Left ventricle myocardium inferior (tissue), 1 donor: Measurements from ENCODE around the gene ADAM33. TPM values are rescaled to one million over a fixed set of nuclear protein-coding genes. Genes with fewer than 3 reads are reported as not detected.

Experiments used
- DNase-seq: peaks from one replicate; pipeline ENCODE4 v3.0.0-alpha.2; 2020
- H3K27ac ChIP-seq: fragments of 200-600 bp; replicated peaks from 2 replicates; pipeline ENCODE4 v1.8.0; 2021
- H3K27me3 ChIP-seq: fragments of 200-600 bp; 2 replicates; pipeline ENCODE4 v1.8.0; 2021; ENCODE audit warnings: low read depth
- H3K36me3 ChIP-seq: fragments of 200-600 bp; 2 replicates; pipeline ENCODE4 v1.8.0; 2021
- H3K4me1 ChIP-seq: fragments of 200-600 bp; 2 replicates; pipeline ENCODE4 v1.8.0; 2021
- H3K4me3 ChIP-seq: fragments of 200-600 bp; 2 replicates; pipeline ENCODE4 v1.8.0; 2021; ENCODE audit warnings: mild to moderate bottlenecking, moderate library complexity
- H3K9me3 ChIP-seq: fragments of 200-600 bp; replicated peaks from 2 replicates; pipeline ENCODE4 v1.8.0; 2021
- CTCF ChIP-seq: fragments of 200-600 bp; IDR thresholded peaks from 2 replicates; pipeline ENCODE4 v1.8.0; 2021; ENCODE audit warnings: antibody characterized with exemption, mild to moderate bottlenecking, borderline replicate concordance
- intact Hi-C: fragments of 100-400 bp; cut with micrococcal nuclease; formaldehyde crosslinking; loops from one replicate; pipeline ENCODE4 v1.11.0; 2022
- total RNA-seq: library from RNA; stranded (reverse); fragmentation: NEBNext Ultra II Directional; extraction: Animal tissue kit (Norgen Biotek cat#: 25700); gene quantifications from one replicate; pipeline ENCODE4 v1.2.1, GENCODE V29; 2021
- donor health status: DM: no; HTN: yes; CAD: no; lungs with severe emphysema.

Gene ADAM33
- total RNA-seq, 1 donor from 2014 or later: 10.8 TPM

DNA sequence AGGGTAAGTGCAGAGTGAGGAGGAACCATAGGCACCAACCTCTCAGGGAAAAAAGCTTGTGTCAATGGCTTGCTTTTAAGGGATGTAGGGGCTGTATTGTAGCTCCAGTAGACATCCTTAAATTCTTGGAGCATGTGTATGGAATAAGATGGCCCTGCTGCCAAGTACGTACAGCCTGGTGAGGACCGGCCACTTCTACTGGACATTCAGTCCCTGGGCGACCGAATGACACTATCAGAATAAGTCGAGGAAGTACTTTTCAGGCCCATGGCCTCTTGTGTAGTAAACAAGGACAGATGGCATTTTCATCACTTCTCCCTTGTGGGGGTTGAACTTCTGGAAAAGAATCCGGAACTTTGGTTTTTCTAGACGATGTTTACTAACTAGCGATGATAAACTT, 51.4 kb downstream of the ADAM33 start:
- DNase-seq: no peak
- Histone ChIP-seq H3K36me3 (peaks cover 31% of the 10 kb centered on the region), H3K27ac (peak overlapping the region; percentile 57), H3K9me3 (no peaks in the 10 kb centered on the region), H3K4me1 (no peaks in the 10 kb centered on the region), H3K4me3 (no peak overlapping the region), H3K27me3 (no peaks in the 10 kb centered on the region)
- TF ChIP-seq CTCF: no peak
- intact Hi-C loops: no loop called here

DNA sequence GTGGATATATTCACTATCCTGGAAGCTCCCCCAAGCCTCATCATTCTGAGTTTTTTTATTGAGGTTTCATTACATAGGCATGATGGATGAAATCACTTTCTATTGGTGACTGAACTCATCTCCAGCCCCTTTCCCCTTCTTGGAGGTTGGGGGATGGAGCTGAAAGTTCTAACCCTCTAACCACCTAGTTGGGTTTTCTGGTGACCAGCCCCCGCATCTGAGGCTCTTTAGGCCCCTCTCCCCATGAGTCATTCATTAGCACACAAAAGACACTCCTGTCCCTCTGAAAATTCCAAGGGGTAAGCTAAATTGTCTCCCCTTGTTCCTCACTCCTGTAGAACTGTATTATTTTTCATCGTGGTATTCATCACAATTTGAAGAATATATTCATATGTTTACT, 51.9 kb downstream of the ADAM33 start:
- intact Hi-C loops: no loop called here
- H3K36me3 ChIP-seq: peaks cover 31% of the 10 kb centered on the region

DNA sequence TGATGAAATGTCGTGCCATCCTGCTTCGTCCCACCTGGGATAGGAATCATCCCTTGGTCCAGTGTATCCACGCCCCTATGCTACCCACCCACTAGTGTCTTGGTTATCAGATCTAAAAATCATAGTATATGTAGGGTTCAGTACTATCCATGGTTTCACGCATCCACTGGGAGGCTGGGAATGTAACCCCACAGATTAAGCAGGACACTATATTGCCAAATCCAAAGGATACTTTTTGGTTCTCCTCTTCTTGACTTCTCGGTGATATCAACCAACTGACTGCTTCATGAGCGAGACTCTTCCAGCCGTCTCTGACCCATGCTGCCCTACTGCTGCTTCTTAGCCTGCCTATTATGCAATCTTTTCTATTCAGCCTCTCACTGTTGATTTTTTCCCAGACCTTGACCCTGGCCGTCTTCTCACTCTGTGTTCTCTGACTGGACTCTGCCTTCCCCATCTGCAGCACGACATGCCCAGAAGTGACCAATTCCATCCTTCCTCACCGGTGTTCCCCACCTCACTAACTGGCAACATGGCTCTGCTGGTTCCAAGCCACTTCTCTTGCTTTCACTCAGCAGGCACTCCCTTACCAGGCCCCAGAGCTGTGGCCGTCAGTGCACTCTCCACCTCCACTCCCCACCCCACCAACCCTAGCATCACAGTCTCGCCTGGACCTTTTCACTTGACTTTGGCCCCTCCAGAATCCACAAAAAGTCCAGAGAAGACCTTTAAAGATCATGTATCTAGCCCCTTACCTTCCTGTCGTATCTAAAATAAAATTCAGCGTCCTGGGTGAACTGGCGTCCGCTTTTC, 53.1 kb downstream of the ADAM33 start:
- intact Hi-C loops: no loop called here
- no peak overlapping the region for H3K27ac ChIP-seq
- H3K9me3 ChIP-seq: no peaks in the 10 kb centered on the region
- H3K4me3 ChIP-seq: no peak overlapping the region
- no peak for DNase-seq
- H3K4me1 ChIP-seq: no peaks in the 10 kb centered on the region
- TF ChIP-seq CTCF: no peak
- no peaks in the 10 kb centered on the region for H3K27me3 ChIP-seq
- H3K36me3 ChIP-seq: peaks cover 31% of the 10 kb centered on the region

More for the DNA sequence above, 51.9 kb downstream of the ADAM33 start:
- TF ChIP-seq CTCF: no peak
- Histone ChIP-seq H3K27ac (peak overlapping the region; percentile 57), H3K9me3 (no peaks in the 10 kb centered on the region), H3K4me3 (no peak overlapping the region), H3K4me1 (no peaks in the 10 kb centered on the region), H3K27me3 (no peaks in the 10 kb centered on the region)
- no peak for DNase-seq

- peaks cover 31% of the 10 kb centered on the region for H3K36me3 ChIP-seq
- H3K27ac ChIP-seq: no peak overlapping the region
- intact Hi-C loops: no loop called here
- no peaks in the 10 kb centered on the region for H3K9me3 ChIP-seq
- no peak overlapping the region for H3K4me3 ChIP-seq
- no peak for TF ChIP-seq CTCF
- H3K4me1 ChIP-seq: no peaks in the 10 kb centered on the region
- no peaks in the 10 kb centered on the region for H3K27me3 ChIP-seq
- DNase-seq: no peak
Measured at GRCh38 chr20:3627476-3627875, 54.3 kb downstream of the ADAM33 start.

- no peaks in the 10 kb centered on the region for H3K27me3 ChIP-seq
- H3K27ac ChIP-seq: no peak overlapping the region
- no peak overlapping the region for H3K4me3 ChIP-seq
- no peaks in the 10 kb centered on the region for H3K9me3 ChIP-seq
- peaks cover 20% of the 10 kb centered on the region for H3K36me3 ChIP-seq
- DNase-seq: no peak
- no peak for TF ChIP-seq CTCF
- no peaks in the 10 kb centered on the region for H3K4me1 ChIP-seq
- intact Hi-C loops: no loop called here
Measured at GRCh38 chr20:3622406-3622805, 59.4 kb downstream of the ADAM33 start.
